Suprapubic skin (tissue), 3 donors: ENCODE measurements around the gene RGS6.

Source experiments
- EP300 ChIP-seq: sonication (generic); formaldehyde crosslinking; IDR thresholded peaks from one replicate; pipeline ENCODE4 v1.6.1; 2017; ENCODE audit warnings: antibody characterized with exemption
- TF ChIP-seq, protein P1 (sequence below), 2 donors: fragments of 200-600 bp in 1 of 2; fragments of 450-650 bp in 1 of 2; sonication (generic) in 1 of 2; IDR thresholded peaks; one replicate each; pipeline ENCODE4 v1.5.1; 2016 to 2019; ENCODE audit warnings: antibody characterized with exemption in 2 of 2, mild to moderate bottlenecking in 1 of 2, moderate library complexity in 1 of 2

DNA sequence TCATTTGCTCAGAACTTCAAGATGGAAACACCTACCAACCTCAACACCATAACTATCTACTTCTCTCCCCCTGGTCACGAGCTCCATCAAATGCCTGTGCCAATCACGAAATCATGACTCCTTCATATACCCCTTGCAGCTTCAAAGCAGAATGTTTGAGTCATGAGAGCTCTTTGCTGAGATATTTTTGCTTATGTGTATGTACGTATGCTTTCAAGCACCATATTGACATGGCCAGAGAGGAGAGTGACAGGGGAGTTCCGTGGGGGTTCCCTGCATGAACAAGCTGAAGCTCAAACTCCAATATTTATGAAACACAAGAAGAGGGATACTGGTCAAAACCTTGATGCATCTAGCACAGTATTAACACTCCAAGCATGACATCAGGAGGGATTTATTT is 587.3 kb downstream of the RGS6 start:
- TF ChIP-seq, protein P1, sequence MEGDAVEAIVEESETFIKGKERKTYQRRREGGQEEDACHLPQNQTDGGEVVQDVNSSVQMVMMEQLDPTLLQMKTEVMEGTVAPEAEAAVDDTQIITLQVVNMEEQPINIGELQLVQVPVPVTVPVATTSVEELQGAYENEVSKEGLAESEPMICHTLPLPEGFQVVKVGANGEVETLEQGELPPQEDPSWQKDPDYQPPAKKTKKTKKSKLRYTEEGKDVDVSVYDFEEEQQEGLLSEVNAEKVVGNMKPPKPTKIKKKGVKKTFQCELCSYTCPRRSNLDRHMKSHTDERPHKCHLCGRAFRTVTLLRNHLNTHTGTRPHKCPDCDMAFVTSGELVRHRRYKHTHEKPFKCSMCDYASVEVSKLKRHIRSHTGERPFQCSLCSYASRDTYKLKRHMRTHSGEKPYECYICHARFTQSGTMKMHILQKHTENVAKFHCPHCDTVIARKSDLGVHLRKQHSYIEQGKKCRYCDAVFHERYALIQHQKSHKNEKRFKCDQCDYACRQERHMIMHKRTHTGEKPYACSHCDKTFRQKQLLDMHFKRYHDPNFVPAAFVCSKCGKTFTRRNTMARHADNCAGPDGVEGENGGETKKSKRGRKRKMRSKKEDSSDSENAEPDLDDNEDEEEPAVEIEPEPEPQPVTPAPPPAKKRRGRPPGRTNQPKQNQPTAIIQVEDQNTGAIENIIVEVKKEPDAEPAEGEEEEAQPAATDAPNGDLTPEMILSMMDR (IDR thresholded peaks at IDR 0.05) = no peak
- no peak for TF ChIP-seq EP300
